GM18868 (cell line): ENCODE data around the gene PTP4A2.
"Not testable (repeated sequence)": the region's sequence is repeated elsewhere in the genome, so short reads cannot be mapped to it uniquely, and the experiment has no call there.

ENCODE experiments used
- ATAC-seq: cut with Tn5 transposase; IDR thresholded peaks from one replicate; pipeline ENCODE4 v1.9.1; 2021; ENCODE audit warnings: mild to moderate bottlenecking, moderate library complexity; ENCODE audit not compliant: unreplicated experiment

The PTP4A2 gene

GRCh38 chr1:31895474-31896198 is 42.5 kb downstream of the PTP4A2 start:
- not testable (repeated sequence) for ATAC-seq

GRCh38 chr1:31891280-31891679 is 46.9 kb downstream of the PTP4A2 start:
- no peak for ATAC-seq

GRCh38 chr1:31888291-31888690 is 49.9 kb downstream of the PTP4A2 start:
- ATAC-seq: no peak

DNA sequence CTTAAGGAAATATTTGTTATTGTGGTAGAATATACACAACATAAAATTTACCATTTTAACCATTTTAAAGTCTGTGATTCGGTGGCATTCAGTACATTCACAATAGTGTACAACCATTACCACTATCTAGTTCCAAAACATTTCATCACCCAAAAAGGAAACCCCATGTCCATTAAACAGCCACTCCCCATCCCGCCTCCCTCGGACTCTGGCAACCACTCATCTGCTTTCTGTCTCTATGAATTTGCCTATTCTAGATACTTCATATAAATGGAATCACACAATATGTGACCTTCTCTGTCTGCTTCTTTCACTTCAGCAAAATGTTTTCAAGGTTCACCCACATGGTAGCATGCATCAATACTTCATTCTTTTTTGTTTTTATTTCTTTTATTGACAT is 51.3 kb downstream of the PTP4A2 start:
- no peak for ATAC-seq

- no peak for ATAC-seq
These were observed 52.3 kb downstream of the PTP4A2 start for GRCh38 chr1:31885851-31886250.

- ATAC-seq: no peak
These were observed 54.7 kb downstream of the PTP4A2 start for GRCh38 chr1:31883357-31883942.

DNA sequence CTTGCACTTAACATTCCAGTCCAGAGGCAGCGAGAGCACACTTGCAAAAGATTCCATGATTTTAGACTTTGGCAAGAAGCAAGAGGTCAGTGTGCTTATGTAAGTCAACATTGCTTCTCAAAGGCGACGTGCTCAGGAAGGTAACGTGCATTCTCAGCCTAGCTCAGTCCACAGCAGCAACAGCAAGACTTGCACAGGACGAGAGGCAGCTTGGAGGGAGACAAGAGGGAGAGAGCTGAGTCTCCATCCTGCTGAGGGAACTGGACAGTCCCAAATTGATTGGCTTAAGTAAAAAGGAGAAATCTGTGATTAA is 56.5 kb downstream of the PTP4A2 start:
- ATAC-seq: no peak

DNA sequence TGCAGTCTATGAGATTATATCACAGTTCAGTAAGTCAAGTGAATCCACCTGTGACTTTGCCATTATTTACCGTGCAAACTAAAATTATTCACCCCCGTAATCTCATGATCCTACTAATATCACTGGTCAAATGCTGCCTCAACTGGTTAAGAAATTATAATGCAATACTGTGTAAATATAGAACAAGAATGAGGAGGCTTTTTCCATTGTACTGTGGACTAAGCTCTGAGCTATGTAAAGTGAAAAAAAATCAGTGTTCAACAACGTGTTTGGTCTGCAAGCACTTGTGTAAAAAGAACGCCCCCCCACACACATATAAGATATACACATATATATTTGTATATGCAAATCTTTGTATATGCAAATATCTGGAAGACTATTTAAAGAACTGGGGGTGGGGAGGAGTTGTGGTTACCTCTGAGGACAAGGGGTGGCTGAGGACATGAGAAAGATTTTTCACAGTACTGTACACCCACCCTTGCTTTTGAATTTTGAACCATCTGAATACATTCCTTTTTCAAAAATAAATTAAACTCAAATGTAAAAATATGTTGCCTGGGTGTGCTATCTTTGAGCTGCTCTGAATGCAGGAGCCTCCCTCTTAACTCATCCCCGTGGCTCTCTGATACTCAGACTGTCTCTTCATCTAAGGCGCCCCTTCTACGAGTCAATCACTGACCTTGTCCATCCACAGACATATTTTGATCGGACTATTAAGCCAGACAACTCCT is 57.0 kb downstream of the PTP4A2 start:
- ATAC-seq: no peak

GRCh38 chr1:31879981-31880608 is 58.1 kb downstream of the PTP4A2 start:
- no peak for ATAC-seq

DNA sequence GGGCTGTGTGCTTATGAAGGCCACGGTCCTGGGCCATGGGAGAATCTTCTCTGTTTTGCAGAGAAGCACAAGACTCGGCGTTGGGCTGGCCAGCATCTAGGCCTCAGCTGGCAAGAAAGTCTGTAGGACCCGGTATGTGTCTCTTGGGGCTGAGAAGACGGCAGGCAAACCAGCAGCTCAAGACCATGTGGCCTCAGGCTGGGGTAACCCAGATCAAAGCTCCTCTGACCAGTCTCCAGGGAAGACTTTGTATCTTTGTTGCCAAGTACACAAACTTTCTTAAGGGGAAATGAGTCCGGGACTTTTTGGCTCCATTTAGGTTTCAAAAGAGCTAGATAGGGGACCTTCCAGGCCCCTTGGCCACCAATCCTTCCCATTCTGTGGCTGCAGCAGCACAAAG is 60.1 kb downstream of the PTP4A2 start:
- ATAC-seq: no peak

DNA sequence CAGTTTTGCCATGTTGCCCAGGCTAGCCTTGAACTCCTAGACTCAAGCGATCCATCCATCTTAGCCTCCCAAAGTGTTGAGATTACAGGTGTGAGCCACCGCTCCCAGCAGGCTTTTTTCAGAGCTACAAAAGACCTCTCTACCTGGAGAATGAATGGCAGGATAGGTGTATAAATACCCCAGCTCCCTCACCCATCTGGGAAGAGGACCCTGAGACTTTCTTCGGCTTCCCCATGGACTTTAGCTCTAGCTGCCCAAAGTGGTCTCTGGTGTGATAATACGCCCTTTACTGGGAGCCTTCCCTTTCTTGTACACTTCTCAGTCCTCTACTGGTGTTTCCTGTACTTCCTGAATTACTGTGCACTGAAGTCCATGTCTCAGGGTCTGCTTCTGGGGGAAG is 60.6 kb downstream of the PTP4A2 start:
- no peak for ATAC-seq

DNA sequence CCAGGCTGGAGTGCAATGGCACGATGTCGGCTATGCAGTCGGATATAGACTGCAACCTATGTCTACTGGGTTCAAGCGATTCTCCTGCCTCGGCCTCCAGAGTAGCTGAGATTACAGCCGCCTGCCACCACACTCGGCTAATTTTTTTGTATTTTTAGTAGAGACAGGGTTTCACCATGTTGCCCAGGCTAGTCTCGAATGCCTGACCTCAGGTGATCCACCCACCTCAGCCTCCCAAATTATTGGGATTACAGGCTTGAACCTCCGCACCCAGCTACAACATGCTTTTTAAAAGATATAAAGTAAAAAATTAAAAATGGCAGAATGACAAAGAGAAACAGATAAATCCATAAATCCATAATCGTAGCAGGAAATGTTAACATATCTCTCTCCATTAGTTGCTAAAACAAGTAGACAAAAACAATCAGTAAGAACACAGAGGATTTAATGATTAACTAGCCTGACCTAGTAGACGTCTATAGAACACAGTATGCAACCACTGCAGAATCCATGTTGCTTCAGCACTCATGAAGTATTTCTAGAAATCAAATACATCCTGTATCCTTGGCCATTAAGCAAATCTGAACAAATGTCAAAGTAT is 62.4 kb downstream of the PTP4A2 start:
- no peak for ATAC-seq

- ATAC-seq: no peak
These were observed 63.2 kb downstream of the PTP4A2 start for GRCh38 chr1:31874942-31875341.

GRCh38 chr1:31872658-31873636 is 65.2 kb downstream of the PTP4A2 start:
- ATAC-seq: no peak

- no peak for ATAC-seq
These were observed 66.5 kb downstream of the PTP4A2 start for GRCh38 chr1:31871703-31872102.

- ATAC-seq: no peak
These were observed 68.0 kb downstream of the PTP4A2 start for GRCh38 chr1:31870086-31870736.

- ATAC-seq: no peak
These were observed 68.7 kb downstream of the PTP4A2 start for GRCh38 chr1:31869449-31869848.

GRCh38 chr1:31868862-31869261 is 69.3 kb downstream of the PTP4A2 start:
- no peak for ATAC-seq

DNA sequence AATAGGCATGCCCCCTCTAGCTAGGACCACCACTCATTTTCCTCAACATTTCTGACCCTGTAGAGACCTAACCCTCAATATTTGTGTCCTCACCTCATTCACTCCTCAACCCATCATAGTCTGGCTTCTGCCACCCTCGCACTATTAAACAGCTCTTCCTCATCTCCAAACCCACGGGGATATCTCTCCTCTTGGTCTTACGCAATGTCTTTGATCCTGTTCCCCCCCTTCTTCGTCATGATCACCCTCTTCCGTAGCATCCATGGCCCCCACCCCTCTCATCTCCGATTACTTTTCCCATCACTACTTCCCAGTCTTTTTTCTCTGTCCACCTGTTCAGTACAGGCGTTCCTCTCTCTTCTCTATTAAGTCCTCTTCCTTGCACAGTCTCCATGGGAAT is 70.6 kb downstream of the PTP4A2 start:
- ATAC-seq: no peak
